UCSD-AML1 (cell line): Measurements from ENCODE around the gene USP5.

Experiments
- DNase-seq: peaks from one replicate; lab custom pipeline; 2025; ENCODE audit not compliant: unreplicated experiment; lab: John Stamatoyannopoulos, UW

Gene USP5

DNA sequence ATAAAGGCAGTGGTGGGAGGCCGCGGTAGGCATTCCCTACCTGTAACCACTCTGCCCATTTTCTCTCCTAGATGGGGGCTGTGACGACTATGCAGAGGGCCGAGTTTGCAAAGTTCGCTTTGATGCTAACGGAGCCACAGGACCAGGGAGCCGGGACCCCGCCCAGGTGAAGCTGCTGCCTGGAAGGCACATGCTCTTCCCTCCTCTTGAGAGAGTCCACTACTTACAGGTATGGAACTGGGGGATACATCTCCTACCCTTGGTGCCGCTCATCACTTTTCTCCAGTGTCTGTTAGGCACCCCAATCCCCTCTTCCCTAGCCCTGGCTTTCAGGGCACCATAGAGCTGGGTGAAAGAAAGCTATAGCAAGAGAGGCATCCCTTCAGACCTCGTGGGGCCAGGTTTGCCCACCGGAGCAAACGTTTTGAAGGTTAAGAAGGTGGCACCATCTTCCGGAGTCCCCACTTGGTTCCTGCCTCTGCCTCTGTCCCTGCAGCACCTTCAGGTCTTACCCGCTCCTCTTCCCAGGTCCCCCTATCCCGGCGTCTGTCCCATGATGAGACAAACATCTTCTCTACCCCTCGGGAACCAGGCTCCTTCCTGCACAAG is 25.7 kb upstream of the USP5 start:
- DNase-seq, result no peak

- DNase-seq, result no peak
Measured at GRCh38 chr12:6826734-6827436, 25.1 kb upstream of the USP5 start.

DNA sequence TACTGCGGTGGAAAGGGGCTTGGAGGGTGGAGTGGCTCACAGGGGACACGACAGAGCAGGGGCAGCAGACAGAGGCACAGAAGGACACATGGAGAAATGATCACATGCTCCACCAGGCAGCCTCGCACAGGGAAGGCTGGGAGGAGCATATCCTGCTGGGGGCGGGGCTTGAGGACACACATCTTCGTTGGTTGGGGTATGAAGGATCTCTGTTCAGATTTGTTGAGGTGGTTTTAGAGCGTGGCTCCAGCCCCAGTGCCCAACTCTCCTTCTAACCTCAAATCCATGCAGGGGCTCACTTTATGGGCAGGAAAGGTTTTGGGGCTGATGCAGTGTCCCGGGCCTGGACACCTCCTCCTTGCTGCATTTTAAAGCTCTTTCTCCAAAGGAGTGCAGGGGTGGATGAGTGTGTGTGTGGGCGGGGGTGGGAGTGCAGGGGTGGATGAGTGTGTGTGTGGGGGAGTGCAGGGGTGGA is 24.5 kb upstream of the USP5 start:
- peak; percentile 75 for DNase-seq

DNA sequence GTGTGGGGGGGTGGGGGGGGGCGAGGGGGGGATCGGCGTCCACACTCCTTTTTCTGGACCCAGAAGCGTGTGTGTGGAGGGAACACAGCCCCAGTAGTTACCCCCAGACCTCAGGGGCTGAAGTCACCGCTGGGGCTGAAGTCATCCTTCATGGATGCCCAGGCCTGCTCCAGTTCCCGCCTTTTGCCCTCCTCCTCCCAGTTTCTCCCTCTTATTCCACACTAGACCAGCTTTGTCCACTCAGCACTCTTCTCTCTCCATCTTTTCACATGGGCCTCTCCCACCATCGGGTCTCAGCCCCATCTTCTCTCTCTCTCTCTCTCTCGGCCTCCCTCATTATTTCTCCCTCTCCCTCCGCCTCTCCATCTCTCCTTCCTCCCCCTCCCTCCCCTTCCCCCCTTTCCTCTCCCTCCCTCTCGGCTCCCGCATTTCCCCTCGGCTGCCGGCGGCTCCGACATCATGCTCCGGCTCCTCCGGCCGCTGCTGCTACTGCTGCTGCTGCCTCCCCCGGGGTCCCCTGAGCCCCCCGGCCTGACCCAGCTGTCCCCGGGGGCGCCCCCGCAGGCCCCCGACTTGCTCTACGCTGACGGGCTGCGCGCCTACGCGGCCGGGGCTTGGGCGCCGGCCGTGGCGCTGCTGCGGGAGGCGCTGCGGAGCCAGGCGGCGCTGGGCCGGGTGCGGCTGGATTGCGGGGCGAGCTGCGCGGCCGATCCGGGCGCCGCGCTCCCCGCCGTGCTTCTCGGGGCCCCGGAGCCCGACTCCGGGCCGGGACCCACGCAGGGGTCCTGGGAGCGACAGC is 23.8 kb upstream of the USP5 start, which contains the start of gene P3H3:
TSS of gene P3H3 (plus strand) at position 426 of the 799 bp plus-strand sequence. CDS start at position 460, 34 bp downstream.
- peak; percentile 47 for DNase-seq

- peak; percentile 61 for DNase-seq
Measured at GRCh38 chr12:6828781-6829535, 23.0 kb upstream of the USP5 start.

DNA sequence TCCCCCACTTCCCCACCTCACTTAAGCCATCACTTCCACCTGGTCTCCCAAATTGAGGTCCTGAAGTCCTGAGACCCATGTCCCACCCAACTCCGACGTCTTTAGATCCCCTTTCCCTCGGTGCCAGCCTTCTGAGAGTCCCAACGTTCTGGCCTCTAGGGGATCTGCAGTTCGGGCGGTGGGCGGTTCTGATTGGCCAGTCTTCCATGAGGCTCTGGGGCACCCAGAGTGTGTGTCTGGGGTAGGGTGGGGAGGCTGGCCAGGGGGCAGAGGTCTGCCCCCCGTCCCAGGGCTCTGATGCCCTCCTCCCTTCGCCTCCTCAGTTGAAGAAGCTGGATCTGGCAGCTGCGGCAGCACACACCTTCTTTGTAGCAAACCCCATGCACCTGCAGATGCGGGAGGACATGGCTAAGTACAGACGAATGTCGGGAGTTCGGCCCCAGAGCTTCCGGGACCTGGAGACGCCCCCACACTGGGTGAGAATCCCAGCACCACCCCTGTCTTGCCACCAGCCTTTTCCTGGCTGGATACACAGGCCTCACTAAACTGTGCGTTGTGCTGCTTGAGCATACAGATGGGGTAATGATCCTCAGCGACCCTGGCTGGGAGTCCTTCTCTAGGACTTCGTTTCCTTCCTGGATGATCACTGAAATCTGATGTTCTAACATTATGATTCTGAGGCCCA is 22.3 kb upstream of the USP5 start:
- DNase-seq, result no peak

DNA sequence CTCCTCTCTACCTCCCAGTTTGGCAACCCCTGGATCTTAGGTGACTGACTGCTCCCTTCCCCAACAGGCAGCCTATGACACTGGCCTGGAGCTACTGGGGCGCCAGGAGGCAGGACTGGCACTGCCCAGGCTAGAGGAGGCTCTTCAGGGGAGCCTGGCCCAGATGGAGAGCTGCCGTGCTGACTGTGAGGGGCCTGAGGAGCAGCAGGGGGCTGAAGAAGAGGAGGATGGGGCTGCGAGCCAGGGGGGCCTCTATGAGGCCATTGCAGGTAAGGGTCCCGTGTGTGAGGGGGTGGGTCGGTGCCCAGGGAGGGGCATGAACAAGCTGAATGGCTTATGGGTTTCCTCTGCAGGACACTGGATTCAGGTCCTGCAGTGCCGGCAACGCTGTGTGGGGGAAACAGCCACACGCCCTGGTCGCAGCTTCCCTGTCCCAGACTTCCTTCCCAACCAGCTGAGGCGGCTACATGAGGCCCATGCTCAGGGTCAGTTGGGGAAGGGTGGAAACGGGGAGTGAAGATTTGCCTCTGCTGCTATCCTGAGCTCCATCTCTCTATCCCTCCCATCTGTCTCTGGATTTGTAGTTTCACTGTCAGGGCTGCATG is 21.6 kb upstream of the USP5 start:
- DNase-seq, result no peak

GRCh38 chr12:6830999-6831398 is 21.0 kb upstream of the USP5 start:
- DNase-seq, result no peak

DNA sequence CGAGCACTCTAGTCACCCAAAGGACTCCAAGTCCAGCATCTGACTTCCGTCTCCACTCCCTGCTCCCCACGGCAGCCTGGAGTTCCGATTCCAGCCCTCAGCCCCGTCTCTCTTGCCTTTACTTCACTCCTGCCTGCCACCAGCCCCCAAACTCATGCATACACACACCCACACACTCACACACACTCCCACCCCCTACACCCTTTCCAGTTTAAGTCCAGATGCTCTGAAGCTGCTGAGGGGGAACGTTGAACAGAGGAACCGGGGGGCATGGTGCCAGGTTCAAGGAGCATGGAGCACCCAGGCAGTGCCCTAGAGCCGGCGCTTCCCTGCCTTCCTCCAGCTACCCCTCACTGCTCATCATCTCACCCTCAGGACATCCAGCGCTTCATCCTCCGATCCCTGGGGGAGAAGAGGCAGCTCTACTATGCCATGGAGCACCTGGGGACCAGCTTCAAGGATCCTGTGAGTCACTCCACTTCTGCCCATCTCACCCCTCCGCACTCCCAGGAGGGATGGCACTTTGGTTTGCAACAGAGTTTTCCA is 20.4 kb upstream of the USP5 start:
- no peak for DNase-seq

- DNase-seq, result no peak
Measured at GRCh38 chr12:6832125-6832524, 19.8 kb upstream of the USP5 start.

DNA sequence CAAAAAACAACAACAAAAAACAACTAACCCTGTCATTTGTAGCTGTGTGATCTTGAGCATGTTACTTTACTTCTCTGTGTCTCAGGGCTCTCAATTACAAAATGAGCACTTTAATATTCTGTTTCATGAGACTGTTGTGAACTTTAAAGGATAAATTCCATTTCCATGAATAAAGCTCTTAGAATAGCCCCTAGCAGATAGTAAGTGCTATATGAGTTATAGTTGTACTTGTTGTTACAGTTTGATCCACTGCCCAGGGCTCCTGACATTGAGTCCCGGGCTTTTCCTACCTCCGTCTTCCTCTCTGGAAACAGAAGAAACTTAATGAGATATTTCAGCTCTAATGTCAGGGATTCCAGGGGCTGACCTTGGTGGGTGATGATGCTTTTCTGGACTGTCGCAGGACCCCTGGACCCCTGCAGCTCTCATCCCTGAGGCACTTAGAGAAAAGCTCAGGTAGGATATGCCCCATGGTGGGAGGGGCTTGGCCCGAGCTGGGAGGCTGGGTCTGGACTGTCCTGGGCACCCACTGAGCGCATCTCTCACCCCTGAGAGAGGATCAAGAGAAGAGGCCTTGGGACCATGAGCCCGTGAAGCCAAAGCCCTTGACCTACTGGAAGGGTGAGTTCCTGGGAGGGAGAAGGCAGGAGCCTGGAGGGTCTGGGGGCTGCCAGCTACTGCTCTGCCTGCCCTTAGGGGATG is 18.6 kb upstream of the USP5 start:
- no peak for DNase-seq

DNA sequence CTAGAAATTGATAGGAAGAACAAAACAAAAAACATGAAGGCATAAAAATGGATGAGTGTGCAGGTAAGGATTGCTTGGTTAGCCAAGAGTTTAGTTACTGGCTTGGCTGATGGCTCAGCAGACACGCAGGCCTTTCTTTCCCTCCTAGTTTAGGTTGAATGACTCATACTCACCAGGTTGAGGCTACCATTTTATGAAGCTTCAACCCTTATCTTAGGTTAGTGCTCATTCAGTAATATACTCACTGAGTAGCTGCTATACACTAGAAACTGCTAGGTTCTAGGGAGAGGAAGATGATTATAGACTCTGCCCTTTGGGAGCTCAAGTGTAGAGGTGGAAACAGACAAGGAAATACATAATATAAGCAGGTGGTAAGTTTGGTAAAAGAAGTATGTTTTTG is 17.7 kb upstream of the USP5 start:
- DNase-seq, result no peak

GRCh38 chr12:6834873-6835272 is 17.1 kb upstream of the USP5 start:
- no peak for DNase-seq

GRCh38 chr12:6836851-6837250 is 15.1 kb upstream of the USP5 start:
- DNase-seq, result no peak

DNA sequence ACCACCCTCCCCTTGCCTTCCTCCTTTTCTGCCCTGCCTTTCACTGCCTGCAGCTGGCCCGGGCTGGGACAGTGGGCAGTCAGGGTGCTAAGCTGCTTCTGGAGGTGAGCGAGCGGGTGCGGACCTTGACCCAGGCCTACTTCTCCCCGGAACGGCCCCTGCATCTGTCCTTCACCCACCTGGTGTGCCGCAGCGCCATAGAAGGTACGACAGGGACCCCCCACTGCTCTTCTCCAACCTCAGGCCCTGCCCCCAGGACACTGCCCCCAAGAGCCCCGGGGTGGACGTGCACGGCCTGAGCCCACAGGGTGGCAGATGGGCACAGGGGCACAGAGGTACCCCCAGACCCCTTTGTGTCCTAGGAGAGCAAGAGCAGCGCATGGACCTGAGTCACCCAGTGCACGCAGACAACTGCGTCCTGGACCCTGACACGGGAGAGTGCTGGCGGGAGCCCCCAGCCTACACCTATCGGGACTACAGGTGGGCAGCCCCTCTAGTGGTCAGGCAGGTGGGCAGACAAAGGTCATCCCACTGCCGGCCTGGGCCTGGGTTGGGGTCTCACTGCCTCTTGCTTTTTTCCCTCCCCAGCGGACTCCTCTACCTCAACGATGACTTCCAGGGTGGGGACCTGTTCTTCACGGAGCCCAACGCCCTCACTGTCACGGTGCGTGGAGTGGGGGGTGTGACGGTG is 14.4 kb upstream of the USP5 start:
- no peak for DNase-seq

GRCh38 chr12:6838854-6839253 is 13.1 kb upstream of the USP5 start:
- no peak for DNase-seq

GRCh38 chr12:6839482-6840201 is 12.3 kb upstream of the USP5 start:
- DNase-seq, result no peak

DNA sequence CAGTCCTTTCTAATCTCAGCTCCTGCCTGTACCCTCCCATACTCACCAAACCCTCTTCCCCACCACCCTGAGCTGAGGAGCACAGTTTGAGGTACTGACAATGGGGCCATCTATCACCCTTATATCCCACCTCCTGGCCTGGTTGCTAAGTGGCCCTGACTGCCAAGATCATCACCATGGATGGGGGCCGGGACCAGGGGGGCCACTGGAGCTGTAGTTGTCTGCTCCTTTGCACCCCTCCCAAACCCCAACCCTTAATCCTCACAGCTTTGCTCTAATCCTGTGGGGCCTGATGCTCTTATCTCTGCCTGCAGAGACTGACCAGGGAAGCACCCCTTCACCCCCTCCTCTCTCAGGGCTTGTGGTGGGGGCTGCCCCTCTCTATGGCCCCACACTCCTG is 11.6 kb upstream of the USP5 start:
- DNase-seq, result no peak
